A549 (cell line): ENCODE results near the gene PKDCC. TPM values are rescaled to one million over a fixed set of nuclear protein-coding genes. Genes with fewer than 3 reads are reported as not detected.

ENCODE experiments used
- ATAC-seq, 2 experiments: fragments of 200-7000 bp in 1 of 2; fragments of >200 bp in 1 of 2; cut with Nextera tagmentation in 1 of 2; cut with Tn5 transposase in 1 of 2; 3 replicates each; pipeline versions ENCODE4 v1.8.0 to v1.9.1; 2018 to 2020; ENCODE audit warnings: mild to moderate bottlenecking in 1 of 2, moderate library complexity in 1 of 2
- CTCF ChIA-PET: fragments of 300-600 bp; sonication (Branson Sonifier 250); formaldehyde crosslinking; extraction: SDS; loops from one replicate; lab custom pipeline; 2021; ENCODE audit warnings: antibody characterized with exemption, inconsistent platforms; lab: Yijun Ruan, JAX
- POLR2A ChIA-PET: fragments of 350-600 bp; formaldehyde crosslinking; extraction: SDS; loops from one replicate; lab custom pipeline; 2021; ENCODE audit warnings: antibody characterized with exemption, inconsistent platforms; lab: Yijun Ruan, JAX
- DNase-seq, 2 experiments: peaks; one replicate each; pipeline versions ENCODE4 v3.0.0 to v3.0.0-alpha.2; 2011 to 2016; ENCODE audit warnings: low read depth in 1 of 2, low spot score in 1 of 2
- FAIRE-seq: peaks from 2 replicates; lab custom pipeline; 2011; peaks lifted over from hg19 to GRCh38; lab: Jason Lieb, UNC
- H3K27ac ChIP-seq, 2 experiments: fragments of >200 bp; sonication (Bioruptor Twin); formaldehyde crosslinking; 3 replicates each; pipeline ENCODE4 v1.5.1; 2016 to 2017
- H3K4me1 ChIP-seq: fragments of >200 bp; sonication (Bioruptor Twin); formaldehyde crosslinking; 3 replicates; pipeline ENCODE4 v1.6.1; 2016
- H3K4me2 ChIP-seq: fragments of >200 bp; sonication (Bioruptor Twin); formaldehyde crosslinking; 3 replicates; pipeline ENCODE4 v1.6.1; 2016
- H3K4me3 ChIP-seq: fragments of >200 bp; sonication (Bioruptor Twin); formaldehyde crosslinking; 3 replicates; pipeline ENCODE4 v1.5.1; 2016
- H3K9me3 ChIP-seq: fragments of >200 bp; sonication (Bioruptor Twin); formaldehyde crosslinking; 3 replicates; pipeline ENCODE4 v1.6.1; 2016
- BHLHE40 ChIP-seq: IDR thresholded peaks from 2 replicates; pipeline ENCODE4 v1.6.1; 2012; ENCODE audit warnings: low read depth, low read length, inconsistent platforms
- CBX2 ChIP-seq: fragments of 200-600 bp; sonication (generic); IDR thresholded peaks from 2 replicates; pipeline ENCODE4 v1.6.1; 2016; ENCODE audit warnings: low read depth, mild to moderate bottlenecking, borderline replicate concordance
- CBX8 ChIP-seq: fragments of 200-600 bp; sonication (generic); IDR thresholded peaks from 2 replicates; pipeline ENCODE4 v1.6.1; 2016
- CEBPB ChIP-seq, 2 experiments: fragments of >200 bp in 1 of 2; sonication (Bioruptor Twin) in 1 of 2; formaldehyde crosslinking in 1 of 2; IDR thresholded peaks; 2 replicates each; pipeline ENCODE4 v1.6.1; 2012 to 2016
- EHMT2 ChIP-seq: fragments of 200-600 bp; sonication (generic); IDR thresholded peaks from 2 replicates; pipeline ENCODE4 v1.6.1; 2016; ENCODE audit warnings: antibody characterized with exemption, low read depth, mild to moderate bottlenecking, moderate library complexity
- ESRRA ChIP-seq: fragments of 150-350 bp; IDR thresholded peaks from 2 replicates; pipeline ENCODE4 v1.6.1; 2014; ENCODE audit warnings: mild to moderate bottlenecking, low read length, borderline replicate concordance
- GATA3 ChIP-seq: IDR thresholded peaks from 2 replicates; pipeline ENCODE4 v1.6.1; 2012; ENCODE audit warnings: borderline replicate concordance
- HOXB5 ChIP-seq: fragments of 250-450 bp; sonication (Bioruptor Pico); IDR thresholded peaks from 2 replicates; pipeline ENCODE4 v1.5.0; 2020; ENCODE audit warnings: mild to moderate bottlenecking, moderate library complexity
- JUN ChIP-seq, 2 experiments: fragments of >200 bp; sonication (Bioruptor Twin); formaldehyde crosslinking; IDR thresholded peaks; 2 replicates in 1 of 2; 3 replicates in 1 of 2; pipeline ENCODE4 v1.6.1; 2016 to 2017
- JUNB ChIP-seq: fragments of >200 bp; sonication (Bioruptor Twin); formaldehyde crosslinking; IDR thresholded peaks from 2 replicates; pipeline ENCODE4 v1.6.1; 2016
- KDM1A ChIP-seq: fragments of 200-600 bp; sonication (generic); IDR thresholded peaks from 2 replicates; pipeline ENCODE4 v1.6.1; 2016; ENCODE audit warnings: low read depth, mild to moderate bottlenecking
- KDM5A ChIP-seq: fragments of 200-600 bp; sonication (generic); IDR thresholded peaks from 2 replicates; pipeline ENCODE4 v1.6.1; 2016; ENCODE audit warnings: antibody characterized with exemption, mild to moderate bottlenecking
- MAFK ChIP-seq: fragments of 450-650 bp; IDR thresholded peaks from 2 replicates; pipeline ENCODE4 v1.6.1; 2014; ENCODE audit not compliant: partially characterized antibody
- MAX ChIP-seq: IDR thresholded peaks from 2 replicates; pipeline ENCODE4 v1.6.1; 2012
- NPAS2 ChIP-seq: fragments of 250-450 bp; sonication (Bioruptor Pico); IDR thresholded peaks from 2 replicates; pipeline ENCODE4 v1.8.0; 2022; ENCODE audit warnings: mild to moderate bottlenecking, moderate library complexity, borderline replicate concordance
- NR3C1 ChIP-seq: fragments of >200 bp; sonication (Bioruptor Twin); formaldehyde crosslinking; IDR thresholded peaks from 3 replicates; pipeline ENCODE4 v1.6.1; 2017
- PHF8 ChIP-seq: fragments of 200-600 bp; sonication (generic); IDR thresholded peaks from 2 replicates; pipeline ENCODE4 v1.6.1; 2016; ENCODE audit warnings: low read depth, mild to moderate bottlenecking, antibody characterized with exemption, moderate library complexity, borderline replicate concordance
- ZC3H11A ChIP-seq: fragments of 450-650 bp; IDR thresholded peaks from 2 replicates; pipeline ENCODE4 v1.6.1; 2014; ENCODE audit warnings: antibody characterized with exemption, mild to moderate bottlenecking
- ZFP36 ChIP-seq: fragments of 450-650 bp; IDR thresholded peaks from 2 replicates; pipeline ENCODE4 v1.6.1; 2014; ENCODE audit warnings: borderline replicate concordance; ENCODE audit not compliant: partially characterized antibody
- WGBS: methylation state at CpG from one replicate; pipeline ENCODE4 v1.1.6; 2017; ENCODE audit errors: missing lambda C conversion rate; 5-methylcytosine and 5-hydroxymethylcytosine counted together
- polyA plus RNA-seq, 4 experiments: library from polyadenylated mRNA; depleted of rRNA in 3 of 4; stranded (reverse); fragments of >200 nt; fragmentation: RNase III in 1 of 4; extraction: RNeasy Plus Mini Kit Qiagen cat#74134 plus additional on column Dnase treatment in 1 of 4; gene quantifications; 2 replicates in 3 of 4; 3 replicates in 1 of 4; pipeline ENCODE4 v1.2.3, GENCODE V29; 2011 to 2017
- TF ChIP-seq, protein P1 (sequence below): fragments of >200 bp; sonication (Bioruptor Twin); formaldehyde crosslinking; IDR thresholded peaks from 2 replicates; pipeline ENCODE4 v1.6.1; 2016
- TF ChIP-seq, protein P2 (sequence below): fragments of 200-600 bp; sonication (generic); IDR thresholded peaks from 2 replicates; pipeline ENCODE4 v1.6.1; 2016; ENCODE audit warnings: antibody characterized with exemption, mild to moderate bottlenecking, moderate library complexity

PKDCC gene
- polyA plus RNA-seq, 2 of the 4 experiments (the other 2 are of a cell fraction), result 30.0 to 64.5 TPM

- ChIA-PET CTCF (interaction anchor here (0.6 to 5.9 kb wide), 5 partner anchors 11 to 151 kb away, joined by 3 to 27 read pairs (median 4); no protein-coding TSS in a partner anchor), POLR2A (interaction anchor here (1.1 kb wide), 1 partner anchor 26 kb away, joined by 4 read pairs; the partner anchor contains the start of gene PKDCC)
- ATAC-seq (peak; percentile 39 to 51; a peak in 3 of 6 replicates), DNase-seq (peak in 1 of 2 experiments; percentile 25), FAIRE-seq (no peak)
- Histone ChIP-seq H3K4me2 (peak overlapping the region; percentile 37; the same call in 2 of the 3 replicates), H3K9me3 (no peaks in the 10 kb centered on the region), H3K27ac (peak overlapping the region in 1 of 2 experiments; percentile 61; a peak in 3 of 6 replicates), H3K4me1 (peaks cover 7% of the 10 kb centered on the region; the same call in 1 of the 3 replicates), H3K4me3 (no peak overlapping the region)
- no peak for TF ChIP-seq CBX2
- no peak for TF ChIP-seq CBX8
- TF ChIP-seq NR3C1, result no peak
- no peak for TF ChIP-seq BHLHE40
- 55% methylated on average over 4 of the region's 4 CpGs for WGBS
Observed at GRCh38 chr2:42021464-42021863, 26.4 kb upstream of the PKDCC start.

- peak in 1 of 2 experiments; percentile 46; a peak in 3 of 6 replicates for ATAC-seq
- CTCF ChIA-PET, result interaction anchor here (0.5 to 5.9 kb wide), 7 partner anchors 9 to 196 kb away, joined by 3 to 27 read pairs (median 5); no protein-coding TSS in a partner anchor
- 77% methylated on average over 3 of the region's 3 CpGs for WGBS
- peak overlapping the region in 1 of 2 experiments; percentile 64; a peak in 3 of 6 replicates for H3K27ac ChIP-seq
- TF ChIP-seq KDM5A (no peak), NPAS2 (no peak), JUNB (no peak), MAX (no peak), KDM1A (no peak), CEBPB (IDR thresholded peaks at IDR 0.05) (no peak), ZFP36 (no peak), CBX8 (no peak), JUN (IDR thresholded peaks at IDR 0.05) (no peak), CBX2 (no peak), HOXB5 (no peak)
- TF ChIP-seq, protein P1, sequence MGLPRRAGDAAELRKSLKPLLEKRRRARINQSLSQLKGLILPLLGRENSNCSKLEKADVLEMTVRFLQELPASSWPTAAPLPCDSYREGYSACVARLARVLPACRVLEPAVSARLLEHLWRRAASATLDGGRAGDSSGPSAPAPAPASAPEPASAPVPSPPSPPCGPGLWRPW, result no peak
- TF ChIP-seq, protein P2, sequence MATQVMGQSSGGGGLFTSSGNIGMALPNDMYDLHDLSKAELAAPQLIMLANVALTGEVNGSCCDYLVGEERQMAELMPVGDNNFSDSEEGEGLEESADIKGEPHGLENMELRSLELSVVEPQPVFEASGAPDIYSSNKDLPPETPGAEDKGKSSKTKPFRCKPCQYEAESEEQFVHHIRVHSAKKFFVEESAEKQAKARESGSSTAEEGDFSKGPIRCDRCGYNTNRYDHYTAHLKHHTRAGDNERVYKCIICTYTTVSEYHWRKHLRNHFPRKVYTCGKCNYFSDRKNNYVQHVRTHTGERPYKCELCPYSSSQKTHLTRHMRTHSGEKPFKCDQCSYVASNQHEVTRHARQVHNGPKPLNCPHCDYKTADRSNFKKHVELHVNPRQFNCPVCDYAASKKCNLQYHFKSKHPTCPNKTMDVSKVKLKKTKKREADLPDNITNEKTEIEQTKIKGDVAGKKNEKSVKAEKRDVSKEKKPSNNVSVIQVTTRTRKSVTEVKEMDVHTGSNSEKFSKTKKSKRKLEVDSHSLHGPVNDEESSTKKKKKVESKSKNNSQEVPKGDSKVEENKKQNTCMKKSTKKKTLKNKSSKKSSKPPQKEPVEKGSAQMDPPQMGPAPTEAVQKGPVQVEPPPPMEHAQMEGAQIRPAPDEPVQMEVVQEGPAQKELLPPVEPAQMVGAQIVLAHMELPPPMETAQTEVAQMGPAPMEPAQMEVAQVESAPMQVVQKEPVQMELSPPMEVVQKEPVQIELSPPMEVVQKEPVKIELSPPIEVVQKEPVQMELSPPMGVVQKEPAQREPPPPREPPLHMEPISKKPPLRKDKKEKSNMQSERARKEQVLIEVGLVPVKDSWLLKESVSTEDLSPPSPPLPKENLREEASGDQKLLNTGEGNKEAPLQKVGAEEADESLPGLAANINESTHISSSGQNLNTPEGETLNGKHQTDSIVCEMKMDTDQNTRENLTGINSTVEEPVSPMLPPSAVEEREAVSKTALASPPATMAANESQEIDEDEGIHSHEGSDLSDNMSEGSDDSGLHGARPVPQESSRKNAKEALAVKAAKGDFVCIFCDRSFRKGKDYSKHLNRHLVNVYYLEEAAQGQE, result no peak
- no peak overlapping the region for H3K4me3 ChIP-seq
- H3K9me3 ChIP-seq, result no peaks in the 10 kb centered on the region
- H3K4me2 ChIP-seq, result no peak overlapping the region
- no peak for DNase-seq
- H3K4me1 ChIP-seq, result peaks cover 7% of the 10 kb centered on the region; the same call in 1 of the 3 replicates
- FAIRE-seq, result no peak
- POLR2A ChIA-PET, result no interaction called here
Observed at GRCh38 chr2:42025151-42025582, 22.7 kb upstream of the PKDCC start.

DNA sequence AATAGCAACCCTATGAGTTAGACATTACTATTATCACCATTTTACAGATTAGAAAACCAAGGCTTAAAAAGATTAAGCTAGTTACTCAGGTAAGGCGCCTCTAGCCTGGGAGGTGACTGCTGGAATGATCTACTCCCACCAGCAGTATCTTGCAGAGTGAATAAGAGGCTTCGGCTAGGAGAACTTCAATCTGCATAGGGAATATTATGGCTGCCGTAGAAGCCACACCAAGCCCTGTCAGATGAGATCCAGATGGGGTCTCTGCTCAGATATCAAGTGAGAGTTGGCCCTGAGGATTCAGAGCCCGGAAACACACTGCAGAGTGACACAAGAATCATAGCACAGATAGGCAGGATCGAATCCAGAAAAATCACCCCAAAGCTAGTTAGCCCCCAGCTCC, 21.5 kb upstream of the PKDCC start:
- WGBS, result 78% methylated on average over 5 of the region's 5 CpGs
- CTCF ChIA-PET, result interaction anchor here (2.1 to 5.9 kb wide), 2 partner anchors 9 to 156 kb away, joined by 6 to 27 read pairs; no protein-coding TSS in a partner anchor

More for the DNA sequence above, 21.5 kb upstream of the PKDCC start:
- TF ChIP-seq ZC3H11A (no peak), MAFK (no peak), GATA3 (no peak), KDM5A (no peak), ESRRA (no peak), EHMT2 (no peak), PHF8 (no peak), CBX8 (no peak)
- TF ChIP-seq, all 56 proteins: peak for 0
- DNase-seq (no peak), FAIRE-seq (no peak), ATAC-seq (no peak)
- H3K4me2 ChIP-seq, result no peak overlapping the region
- H3K4me3 ChIP-seq, result no peak overlapping the region
- no peaks in the 10 kb centered on the region for H3K9me3 ChIP-seq
- H3K27ac ChIP-seq, result no peak overlapping the region
- POLR2A ChIA-PET, result no interaction called here
- H3K4me1 ChIP-seq, result peaks cover 5% of the 10 kb centered on the region; the same call in 1 of the 3 replicates
